Activated CD8-positive, alpha-beta memory T cell treated with anti-CD3 and anti-CD28 coated beads for 24 hours (primary cell): ENCODE data around the gene AMPD1.

ENCODE experiments used
- DNase-seq: peaks from one replicate; pipeline ENCODE4 v3.0.0-alpha.2; 2020

AMPD1 gene

DNA sequence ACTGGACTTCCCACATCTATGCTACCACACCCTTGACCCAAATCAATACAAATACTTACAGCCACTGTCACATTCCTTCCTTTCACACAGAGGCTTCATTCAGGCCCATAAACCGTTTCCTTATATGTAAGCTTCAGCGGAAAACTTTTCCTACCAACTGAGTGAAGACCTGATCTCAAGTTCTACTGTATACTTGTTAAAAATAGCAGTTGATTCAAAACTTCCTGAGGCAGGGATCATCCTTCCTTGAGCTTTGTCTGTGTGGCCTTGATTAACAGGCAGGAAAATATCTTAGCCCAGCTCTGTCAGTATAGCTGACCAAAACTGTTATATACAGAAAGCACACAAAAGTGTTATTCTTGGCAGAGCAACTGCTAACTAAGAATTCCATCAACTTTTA, 68.2 kb downstream of the AMPD1 start:
- no peak for DNase-seq

DNA sequence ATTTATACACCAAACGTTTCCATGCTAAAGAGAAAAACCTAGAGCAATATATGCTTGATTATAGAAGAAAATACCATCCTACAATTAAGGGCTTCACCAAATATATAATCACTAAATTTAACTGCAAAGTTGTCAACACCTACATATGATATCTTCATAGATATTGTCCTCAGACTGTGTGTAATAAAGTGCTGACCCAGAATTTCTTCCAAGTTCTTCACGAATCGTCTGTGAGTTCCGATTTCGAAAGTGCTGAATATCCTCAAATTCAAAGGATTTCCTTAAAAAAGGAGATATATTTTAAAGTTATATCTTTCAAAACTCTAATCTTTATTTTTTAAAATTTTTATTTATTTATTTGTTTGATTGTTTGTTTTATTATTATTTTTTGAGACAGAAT, 72.0 kb downstream of the AMPD1 start:
- DNase-seq, result no peak
